HepG2 (cell line): ENCODE data around the gene SYNM. TPM values are rescaled to one million over a fixed set of nuclear protein-coding genes. Genes with fewer than 3 reads are reported as not detected.

Experiments
- ATAC-seq: fragments of 200-7000 bp; cut with Tn5 transposase; 3 replicates; pipeline ENCODE4 v1.9.1; 2020; ENCODE audit warnings: mild to moderate bottlenecking, moderate library complexity
- BruUV-seq: library from RNA; stranded (reverse); fragments of 400-500 nt; replicated peaks from 2 replicates; lab custom pipeline; 2021; lab: Mats Ljungman, UMichigan
- CTCF ChIA-PET: fragments of 300-600 bp; formaldehyde crosslinking; extraction: SDS; loops from one replicate; lab custom pipeline; 2021; ENCODE audit warnings: low total read pairs, inconsistent platforms, low intra/inter-chr PET ratio; lab: Yijun Ruan, JAX
- POLR2A ChIA-PET: fragments of 350-600 bp; sonication (Branson Sonifier 250); formaldehyde crosslinking; loops from one replicate; lab custom pipeline; 2020; ENCODE audit warnings: antibody characterized with exemption, inconsistent platforms; lab: Yijun Ruan, JAX
- DNase-seq: peaks from one replicate; pipeline ENCODE4 v3.0.0-alpha.2; 2015; ENCODE audit warnings: low spot score
- FAIRE-seq: peaks from 3 replicates; lab custom pipeline; 2011; peaks lifted over from hg19 to GRCh38; lab: Jason Lieb, UNC
- H2AFZ ChIP-seq: one replicate; pipeline ENCODE4 v1.6.1; 2011; ENCODE audit warnings: low read length, inconsistent platforms
- H3K27ac ChIP-seq: fragments of 300-600 bp; 3 replicates; pipeline ENCODE4 v1.8.0; 2011; ENCODE audit warnings: mixed run types, mild to moderate bottlenecking, mixed read lengths, low read length, inconsistent platforms; ENCODE audit not compliant: insufficient read depth; ENCODE audit errors: extremely low read length
- H3K27me3 ChIP-seq, 2 experiments: fragments of 200-600 bp in 1 of 2; 2 replicates in 1 of 2; 3 replicates in 1 of 2; pipeline versions ENCODE4 v1.6.0 to v1.8.0; 2011; ENCODE audit warnings: low read length in 2 of 2, mild to moderate bottlenecking in 2 of 2, moderate library complexity in 2 of 2, inconsistent platforms in 1 of 2; ENCODE audit not compliant: insufficient read depth in 2 of 2, control insufficient read depth in 1 of 2
- H3K36me3 ChIP-seq, 2 experiments: fragments of 200-600 bp in 1 of 2; replicated peaks in 1 of 2; 2 replicates in 1 of 2; 3 replicates in 1 of 2; pipeline versions ENCODE4 v1.5.1 to v1.8.0; 2011; ENCODE audit warnings: low read length in 2 of 2, inconsistent platforms in 1 of 2; ENCODE audit not compliant: insufficient read depth in 2 of 2, control insufficient read depth in 1 of 2
- H3K4me1 ChIP-seq: 2 replicates; pipeline ENCODE4 v1.5.1; 2012; ENCODE audit warnings: low read length, inconsistent platforms; ENCODE audit not compliant: insufficient read depth
- H3K4me2 ChIP-seq: 2 replicates; pipeline ENCODE4 v1.6.0; 2011; ENCODE audit warnings: low read depth, low read length, inconsistent platforms
- H3K4me3 ChIP-seq, 3 experiments: fragments of 200-600 bp in 1 of 3; sonication (generic), shearing (Covaris generic) in 1 of 3; replicated peaks in 1 of 3; 2 replicates each; pipeline ENCODE4 v1.5.1; 2011 to 2016; ENCODE audit warnings: low read length in 3 of 3, inconsistent platforms in 2 of 3, low read depth in 2 of 3, mild to moderate bottlenecking in 2 of 3, control low read depth in 1 of 3, mixed read lengths in 1 of 3; ENCODE audit not compliant: insufficient read depth in 1 of 3
- H3K79me2 ChIP-seq: one replicate; pipeline ENCODE4 v1.6.1; 2011; ENCODE audit warnings: low read length, inconsistent platforms; ENCODE audit not compliant: insufficient read depth
- H3K9ac ChIP-seq: 2 replicates; pipeline ENCODE4 v1.6.0; 2011; ENCODE audit warnings: mild to moderate bottlenecking, low read depth, low read length, inconsistent platforms; ENCODE audit not compliant: insufficient read depth
- H3K9me3 ChIP-seq: 2 replicates; pipeline ENCODE4 v1.5.1; 2012; ENCODE audit warnings: mild to moderate bottlenecking, low read length
- H4K20me1 ChIP-seq: 2 replicates; pipeline ENCODE4 v1.6.0; 2011; ENCODE audit warnings: inconsistent platforms, mild to moderate bottlenecking, low read length, moderate library complexity; ENCODE audit not compliant: insufficient read depth
- ATF2 ChIP-seq: sonication (generic); formaldehyde crosslinking; IDR thresholded peaks from 2 replicates; pipeline ENCODE4 v1.4.0; 2020; ENCODE audit warnings: missing genetic modification reagents
- ATF3 ChIP-seq: sonication (generic); formaldehyde crosslinking; IDR thresholded peaks from 2 replicates; pipeline ENCODE4 v1.4.0; 2020; ENCODE audit warnings: missing genetic modification reagents
- MEIS2 ChIP-seq: sonication (generic); formaldehyde crosslinking; IDR thresholded peaks from 2 replicates; pipeline ENCODE4 v1.9.0; 2021; ENCODE audit warnings: mild to moderate bottlenecking, missing genetic modification reagents
- NFE2L1 ChIP-seq: sonication (generic); formaldehyde crosslinking; IDR thresholded peaks from 2 replicates; pipeline ENCODE4 v1.4.0; 2020; ENCODE audit warnings: missing genetic modification reagents, mild to moderate bottlenecking, borderline replicate concordance
- NR1H2 ChIP-seq: sonication (generic); formaldehyde crosslinking; IDR thresholded peaks from 2 replicates; pipeline ENCODE4 v1.8.1; 2022; ENCODE audit warnings: low read depth, missing genetic modification reagents, borderline replicate concordance
- PAF1 ChIP-seq: IDR thresholded peaks from 2 replicates; pipeline ENCODE4 v1.6.1; 2016; ENCODE audit warnings: missing genetic modification reagents, missing compliant biosample characterization
- ZSCAN30 ChIP-seq: sonication (generic); formaldehyde crosslinking; IDR thresholded peaks from 2 replicates; pipeline ENCODE4 v1.5.0; 2020; ENCODE audit warnings: mild to moderate bottlenecking, missing genetic modification reagents
- whole genome bisulfite sequencing: methylation state at CpG from one replicate; pipeline ENCODE4 v1.1.6; 2017; ENCODE audit warnings: low lambda C conversion rate; 5-methylcytosine and 5-hydroxymethylcytosine counted together
- in situ Hi-C: cut with HindIII; loops from 2 replicates; pipeline ENCODE4 v1.10.0; 2017; ENCODE audit warnings: low pct_unique_long_range_greater_than_20kb; ENCODE audit not compliant: extremely low pct_ligation_motif_present
- intact Hi-C: fragments of 100-400 bp; cut with micrococcal nuclease; formaldehyde crosslinking; loops from one replicate; pipeline ENCODE4 v1.10.0; 2022; ENCODE audit not compliant: unreplicated experiment
- polyA plus RNA-seq, 8 experiments: library from polyadenylated mRNA; depleted of rRNA in 3 of 8; stranded (reverse) in 7 of 8; unstranded in 1 of 8; fragments of >200 nt; fragmentation: Illumina TruSeq in 4 of 8; extraction: Trizol in 4 of 8; gene quantifications; 2 replicates each; pipeline versions ENCODE4 v1.2.1 to v1.2.3, GENCODE V29; 2011 to 2016; ENCODE audit warnings: low read depth in 4 of 8, missing spikeins in 1 of 8, mixed read lengths in 1 of 8; ENCODE audit not compliant: insufficient read depth in 1 of 8
- total RNA-seq, 5 experiments: library from RNA; depleted of rRNA; stranded (reverse); fragments of >200 nt; fragmentation: Illumina TruSeq; extraction: Trizol; gene quantifications; 2 replicates each; pipeline ENCODE4 v1.2.3, GENCODE V29; 2016; ENCODE audit warnings: low read depth in 1 of 5
- TF ChIP-seq, protein P1 (sequence below): sonication (generic); formaldehyde crosslinking; IDR thresholded peaks from 2 replicates; pipeline ENCODE4 v1.5.1; 2020; ENCODE audit warnings: mild to moderate bottlenecking, missing genetic modification reagents, borderline replicate concordance
- TF ChIP-seq, protein P2 (sequence below): sonication (generic); formaldehyde crosslinking; IDR thresholded peaks from 2 replicates; pipeline ENCODE4 v1.5.1; 2020; ENCODE audit warnings: mild to moderate bottlenecking, missing genetic modification reagents, moderate library complexity

SYNM gene
- total and polyA plus RNA-seq, 2 of the 13 experiments (the other 11 are each of a cell fraction or from before 2014, with no cell fraction given): 1.1 to 3.7 TPM

GRCh38 chr15:99097441-99098410 is 7.2 kb upstream of the SYNM start:
- ATAC-seq (no peak), FAIRE-seq (no peak), DNase-seq (no peak)
- TF ChIP-seq, protein P1, sequence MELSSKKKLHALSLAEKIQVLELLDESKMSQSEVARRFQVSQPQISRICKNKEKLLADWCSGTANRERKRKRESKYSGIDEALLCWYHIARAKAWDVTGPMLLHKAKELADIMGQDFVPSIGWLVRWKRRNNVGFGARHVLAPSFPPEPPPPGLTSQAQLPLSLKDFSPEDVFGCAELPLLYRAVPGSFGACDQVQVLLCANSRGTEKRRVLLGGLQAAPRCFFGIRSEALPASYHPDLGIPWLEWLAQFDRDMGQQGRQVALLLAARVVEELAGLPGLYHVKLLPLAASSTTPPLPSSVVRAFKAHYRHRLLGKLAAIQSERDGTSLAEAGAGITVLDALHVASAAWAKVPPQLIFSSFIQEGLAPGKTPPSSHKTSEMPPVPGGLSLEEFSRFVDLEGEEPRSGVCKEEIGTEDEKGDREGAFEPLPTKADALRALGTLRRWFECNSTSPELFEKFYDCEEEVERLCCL: no peak
- no peak for TF ChIP-seq ATF3 (CRISPR knock-in tag)
- Histone ChIP-seq H3K4me2 (no peak overlapping the region), H3K79me2 (no peaks in the 10 kb centered on the region), H4K20me1 (no peaks in the 10 kb centered on the region), H3K27me3 (peaks cover 16 to 55% of the 10 kb centered on the region in 2 experiments), H3K9ac (no peak overlapping the region), H3K4me3 (no peak overlapping the region), H3K4me1 (peaks cover 6% of the 10 kb centered on the region), H3K27ac (no peak overlapping the region), H3K36me3 (no peaks in the 10 kb centered on the region), H3K9me3 (no peaks in the 10 kb centered on the region), H2AFZ (no peak overlapping the region)
- ChIA-PET CTCF (no interaction called here), POLR2A (no interaction called here)
- no TSS peak for BruUV-seq
- in situ Hi-C loops (no loop called here), intact Hi-C loops (no loop called here)
- WGBS: 40% methylated on average over 13 of the region's 14 CpGs

- Histone ChIP-seq H3K27ac (no peak overlapping the region), H4K20me1 (no peaks in the 10 kb centered on the region), H3K4me1 (peaks cover 10% of the 10 kb centered on the region), H3K79me2 (no peaks in the 10 kb centered on the region), H3K36me3 (no peaks in the 10 kb centered on the region), H3K9ac (no peak overlapping the region), H2AFZ (no peak overlapping the region), H3K4me2 (no peak overlapping the region), H3K27me3 (peaks cover 16 to 61% of the 10 kb centered on the region in 2 experiments), H3K4me3 (no peak overlapping the region), H3K9me3 (no peaks in the 10 kb centered on the region)
- no peak for DNase-seq
- BruUV-seq: no TSS peak
- POLR2A ChIA-PET: no interaction called here
- 39% methylated on average over 6 of the region's 12 CpGs for WGBS
- in situ Hi-C loops (no loop called here), intact Hi-C loops (no loop called here)
- CTCF ChIA-PET: no interaction called here
- ATAC-seq: no peak
- FAIRE-seq: no peak
- TF ChIP-seq NFE2L1 (CRISPR knock-in tag) (no peak), ATF2 (CRISPR knock-in tag) (no peak), PAF1 (no peak), ZSCAN30 (CRISPR knock-in tag) (no peak), NR1H2 (no peak), MEIS2 (CRISPR knock-in tag) (no peak)
- TF ChIP-seq, protein P2, sequence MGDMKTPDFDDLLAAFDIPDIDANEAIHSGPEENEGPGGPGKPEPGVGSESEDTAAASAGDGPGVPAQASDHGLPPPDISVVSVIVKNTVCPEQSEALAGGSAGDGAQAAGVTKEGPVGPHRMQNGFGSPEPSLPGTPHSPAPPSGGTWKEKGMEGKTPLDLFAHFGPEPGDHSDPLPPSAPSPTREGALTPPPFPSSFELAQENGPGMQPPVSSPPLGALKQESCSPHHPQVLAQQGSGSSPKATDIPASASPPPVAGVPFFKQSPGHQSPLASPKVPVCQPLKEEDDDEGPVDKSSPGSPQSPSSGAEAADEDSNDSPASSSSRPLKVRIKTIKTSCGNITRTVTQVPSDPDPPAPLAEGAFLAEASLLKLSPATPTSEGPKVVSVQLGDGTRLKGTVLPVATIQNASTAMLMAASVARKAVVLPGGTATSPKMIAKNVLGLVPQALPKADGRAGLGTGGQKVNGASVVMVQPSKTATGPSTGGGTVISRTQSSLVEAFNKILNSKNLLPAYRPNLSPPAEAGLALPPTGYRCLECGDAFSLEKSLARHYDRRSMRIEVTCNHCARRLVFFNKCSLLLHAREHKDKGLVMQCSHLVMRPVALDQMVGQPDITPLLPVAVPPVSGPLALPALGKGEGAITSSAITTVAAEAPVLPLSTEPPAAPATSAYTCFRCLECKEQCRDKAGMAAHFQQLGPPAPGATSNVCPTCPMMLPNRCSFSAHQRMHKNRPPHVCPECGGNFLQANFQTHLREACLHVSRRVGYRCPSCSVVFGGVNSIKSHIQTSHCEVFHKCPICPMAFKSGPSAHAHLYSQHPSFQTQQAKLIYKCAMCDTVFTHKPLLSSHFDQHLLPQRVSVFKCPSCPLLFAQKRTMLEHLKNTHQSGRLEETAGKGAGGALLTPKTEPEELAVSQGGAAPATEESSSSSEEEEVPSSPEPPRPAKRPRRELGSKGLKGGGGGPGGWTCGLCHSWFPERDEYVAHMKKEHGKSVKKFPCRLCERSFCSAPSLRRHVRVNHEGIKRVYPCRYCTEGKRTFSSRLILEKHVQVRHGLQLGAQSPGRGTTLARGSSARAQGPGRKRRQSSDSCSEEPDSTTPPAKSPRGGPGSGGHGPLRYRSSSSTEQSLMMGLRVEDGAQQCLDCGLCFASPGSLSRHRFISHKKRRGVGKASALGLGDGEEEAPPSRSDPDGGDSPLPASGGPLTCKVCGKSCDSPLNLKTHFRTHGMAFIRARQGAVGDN (CRISPR knock-in tag): no peak
These were observed 6.5 kb upstream of the SYNM start for GRCh38 chr15:99098426-99098825.
